Measurements from ENCODE around the gene SEPTIN6.

DNA sequence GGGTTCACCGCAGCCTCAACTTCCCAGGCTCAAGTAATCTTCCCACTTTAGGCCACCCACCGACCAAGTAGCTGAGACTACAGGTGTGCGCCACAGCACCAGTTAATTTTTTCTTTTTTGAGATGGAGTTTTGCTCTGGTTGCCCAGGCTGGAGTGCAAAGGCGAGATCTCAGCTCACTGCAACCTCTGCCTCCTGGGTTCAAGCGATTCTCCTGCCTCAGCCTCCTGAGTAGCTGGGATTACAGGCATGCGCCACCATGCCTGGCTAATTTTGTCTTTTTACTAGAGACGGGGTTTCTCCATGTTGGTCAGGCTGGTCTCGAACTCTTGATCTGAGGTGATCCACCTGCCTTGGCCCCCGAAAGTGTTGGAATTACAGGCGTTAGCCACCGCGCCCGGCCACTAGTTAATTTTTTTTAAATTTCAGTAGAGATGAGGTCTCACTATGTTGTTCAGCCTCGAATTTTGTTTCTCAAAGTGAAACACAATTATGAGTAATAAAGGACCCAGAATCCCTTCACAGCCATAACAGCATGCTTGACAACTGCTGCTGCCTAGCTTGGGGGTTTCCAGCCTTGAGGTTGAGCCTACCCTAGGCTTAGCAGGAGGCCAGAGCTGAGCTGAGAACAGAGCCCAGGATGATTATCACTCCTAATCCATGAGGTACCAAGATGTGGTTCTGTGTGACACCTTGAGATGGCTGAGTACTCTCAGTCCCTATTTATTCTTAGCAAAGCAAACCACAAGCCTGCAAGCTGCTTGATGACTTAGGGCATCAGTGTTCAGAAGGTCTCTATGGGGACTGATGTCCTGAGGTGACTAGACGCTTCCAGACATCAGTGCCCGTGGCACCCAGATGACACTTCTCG lies 45.2 kb downstream of the SEPTIN6 start:
- TF ChIP-seq, protein P1, sequence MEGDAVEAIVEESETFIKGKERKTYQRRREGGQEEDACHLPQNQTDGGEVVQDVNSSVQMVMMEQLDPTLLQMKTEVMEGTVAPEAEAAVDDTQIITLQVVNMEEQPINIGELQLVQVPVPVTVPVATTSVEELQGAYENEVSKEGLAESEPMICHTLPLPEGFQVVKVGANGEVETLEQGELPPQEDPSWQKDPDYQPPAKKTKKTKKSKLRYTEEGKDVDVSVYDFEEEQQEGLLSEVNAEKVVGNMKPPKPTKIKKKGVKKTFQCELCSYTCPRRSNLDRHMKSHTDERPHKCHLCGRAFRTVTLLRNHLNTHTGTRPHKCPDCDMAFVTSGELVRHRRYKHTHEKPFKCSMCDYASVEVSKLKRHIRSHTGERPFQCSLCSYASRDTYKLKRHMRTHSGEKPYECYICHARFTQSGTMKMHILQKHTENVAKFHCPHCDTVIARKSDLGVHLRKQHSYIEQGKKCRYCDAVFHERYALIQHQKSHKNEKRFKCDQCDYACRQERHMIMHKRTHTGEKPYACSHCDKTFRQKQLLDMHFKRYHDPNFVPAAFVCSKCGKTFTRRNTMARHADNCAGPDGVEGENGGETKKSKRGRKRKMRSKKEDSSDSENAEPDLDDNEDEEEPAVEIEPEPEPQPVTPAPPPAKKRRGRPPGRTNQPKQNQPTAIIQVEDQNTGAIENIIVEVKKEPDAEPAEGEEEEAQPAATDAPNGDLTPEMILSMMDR (conservative IDR thresholded peaks at IDR 0.05 in 1 of 2, IDR thresholded peaks at IDR 0.05 in 1 of 2; ENCODE audit: extremely low read depth in 1 of 2, insufficient read depth in 1 of 2, low read depth in 1 of 2, low read length in 2 of 2) = no peak
- TF ChIP-seq EZH2 (IDR thresholded peaks at IDR 0.05; ENCODE audit: borderline replicate concordance, low read length) = no peak
